HG03558 (cell line): Measurements from ENCODE around the gene HMCN2.

Source experiments
- ATAC-seq: cut with Tn5 transposase; IDR thresholded peaks from one replicate; pipeline ENCODE4 v1.9.1; 2021; ENCODE audit warnings: moderate number of reproducible peaks; ENCODE audit not compliant: unreplicated experiment; ENCODE audit errors: extremely low read depth

Gene HMCN2

GRCh38 chr9:130472184-130472705 is 206.7 kb downstream of the HMCN2 start:
- ATAC-seq, result no peak

DNA sequence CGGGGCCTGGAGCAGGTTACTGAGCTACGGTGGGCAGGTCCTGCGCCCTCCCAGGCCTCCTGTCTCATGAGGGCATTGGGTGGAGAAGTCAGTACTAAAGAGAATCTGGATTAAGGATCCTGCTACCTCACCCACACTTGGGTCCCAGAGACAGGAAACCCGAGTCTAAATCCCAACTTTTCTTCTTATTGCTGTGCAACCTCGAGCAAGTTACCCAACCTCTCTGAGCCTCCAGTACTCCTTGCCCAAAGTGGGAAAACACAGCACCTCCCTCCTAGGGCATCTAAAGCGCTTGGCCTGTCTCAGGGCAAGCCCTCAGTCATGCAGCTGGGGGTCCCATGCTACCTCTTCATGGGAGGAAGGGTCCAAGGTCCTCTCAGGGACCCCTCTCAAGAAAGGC is 207.4 kb downstream of the HMCN2 start:
- no peak for ATAC-seq

GRCh38 chr9:130473566-130473965 is 208.0 kb downstream of the HMCN2 start:
- ATAC-seq, result no peak

DNA sequence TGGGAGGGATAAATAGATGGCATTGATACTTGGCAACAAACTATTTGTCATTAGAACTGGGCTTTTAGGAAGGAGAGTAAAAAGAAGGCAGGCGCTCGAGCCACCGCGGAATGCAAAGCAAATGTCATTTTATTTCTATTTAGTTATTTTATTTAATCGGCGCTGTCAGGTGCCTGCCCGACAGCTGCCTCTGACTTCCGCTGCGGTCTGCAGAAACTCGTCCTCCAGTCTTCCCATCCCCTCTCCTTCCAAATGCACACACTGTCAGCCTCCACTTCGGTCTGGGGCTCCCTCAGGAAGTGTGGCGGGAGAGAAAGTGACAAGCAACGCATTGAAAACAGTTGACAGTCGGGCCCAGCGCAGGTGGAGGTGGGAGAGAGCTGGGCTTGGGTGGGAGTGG is 208.5 kb downstream of the HMCN2 start:
- no peak for ATAC-seq

GRCh38 chr9:130476151-130476730 is 210.7 kb downstream of the HMCN2 start:
- ATAC-seq, result no peak

DNA sequence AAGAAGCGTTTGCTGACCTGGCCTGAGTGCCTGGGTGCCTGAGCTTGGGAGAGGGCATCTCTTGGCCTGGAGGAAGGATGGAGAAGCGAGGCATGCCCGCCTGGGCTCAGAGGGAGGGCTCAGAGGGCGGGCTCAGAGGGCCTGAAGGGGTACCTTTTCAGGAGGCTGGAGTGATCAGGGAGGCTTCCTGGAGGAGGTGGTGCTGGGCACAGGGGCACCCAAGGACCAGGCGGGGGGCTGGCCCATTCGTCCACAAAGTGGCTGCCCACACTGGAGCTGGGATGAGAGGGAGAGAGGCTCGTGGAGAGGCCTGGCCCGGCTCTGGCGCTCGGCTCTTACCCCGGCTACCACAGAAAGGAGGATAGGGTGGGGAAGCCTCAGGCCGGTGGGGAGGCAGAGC is 212.0 kb downstream of the HMCN2 start:
- no peak for ATAC-seq

DNA sequence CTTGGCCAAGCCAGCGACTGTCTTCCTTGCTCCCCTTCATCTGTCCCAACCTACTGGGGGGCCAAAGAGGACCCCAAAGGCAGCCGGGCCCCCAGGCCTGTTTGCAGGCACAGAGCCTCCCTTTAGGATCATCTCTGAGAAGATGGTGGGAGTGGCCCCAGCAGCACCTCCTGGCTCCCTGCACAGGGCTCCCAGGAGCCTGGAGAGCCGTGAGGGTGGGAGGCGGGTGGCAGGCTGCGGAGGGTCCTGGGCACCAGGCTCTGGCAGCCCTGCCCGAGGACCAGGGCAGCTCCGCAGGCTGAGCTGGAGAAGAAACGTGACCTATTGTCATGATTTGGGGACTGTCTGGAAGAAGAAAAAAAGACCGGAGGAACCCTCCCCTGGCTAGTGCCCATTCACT is 212.6 kb downstream of the HMCN2 start:
- ATAC-seq, result no peak

GRCh38 chr9:130478736-130479575 is 213.4 kb downstream of the HMCN2 start:
- ATAC-seq, result no peak

- ATAC-seq, result no peak
These were observed 214.0 kb downstream of the HMCN2 start for GRCh38 chr9:130479587-130479986.

DNA sequence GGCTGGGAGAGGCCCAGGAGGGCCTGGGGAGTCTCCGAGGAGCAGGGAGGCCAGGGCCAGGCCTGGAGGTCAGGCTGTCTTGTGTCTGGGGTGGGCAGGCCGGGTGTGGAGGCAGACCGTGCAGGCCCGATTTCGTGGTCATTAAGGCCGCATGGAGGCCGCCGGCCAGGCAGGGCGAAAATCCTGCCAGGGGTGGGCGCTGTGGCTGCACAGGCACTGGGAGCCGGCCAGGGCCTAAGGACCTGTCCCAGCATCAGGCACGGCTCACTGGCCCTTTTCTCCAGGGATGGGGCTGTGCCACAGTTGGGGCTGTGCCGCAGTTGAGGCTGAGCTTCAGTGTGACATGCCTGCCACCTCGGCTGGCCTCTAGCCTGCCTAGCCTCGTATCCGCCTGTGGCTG is 215.1 kb downstream of the HMCN2 start:
- no peak for ATAC-seq

- ATAC-seq, result no peak
These were observed 216.9 kb downstream of the HMCN2 start for GRCh38 chr9:130482463-130482862.

DNA sequence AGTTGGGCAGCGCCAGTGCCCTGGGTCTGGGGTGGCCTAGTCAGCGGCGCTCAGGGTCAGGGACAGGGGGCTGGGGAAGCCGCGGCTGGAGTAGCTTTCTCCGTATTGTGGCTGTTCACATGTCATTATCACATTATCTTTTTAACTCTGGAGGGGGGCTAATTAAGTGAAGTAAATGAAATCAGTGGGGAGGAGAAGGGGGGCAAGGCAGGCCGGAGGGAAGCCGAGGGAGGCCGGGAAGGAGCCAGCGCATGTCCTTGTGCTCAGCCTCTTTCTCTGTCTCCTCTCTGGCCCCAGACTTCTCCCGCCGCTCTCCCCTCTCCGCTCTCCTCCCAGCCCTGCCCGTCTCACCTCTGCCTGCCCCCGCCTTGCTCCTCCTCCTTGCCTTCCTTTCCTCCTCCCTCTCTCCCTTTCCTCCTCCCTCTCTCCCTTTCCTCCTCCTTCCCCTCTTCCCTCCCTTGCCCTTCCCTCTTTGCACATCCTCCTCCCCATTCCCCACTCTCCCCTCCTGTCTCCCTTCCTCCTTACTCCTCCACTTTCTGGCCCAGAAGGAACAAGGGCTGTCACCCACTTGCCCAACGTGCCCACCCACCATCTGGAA is 217.9 kb downstream of the HMCN2 start:
- ATAC-seq, result no peak
